ENCODE results near the gene NRP2.

Gene NRP2

DNA sequence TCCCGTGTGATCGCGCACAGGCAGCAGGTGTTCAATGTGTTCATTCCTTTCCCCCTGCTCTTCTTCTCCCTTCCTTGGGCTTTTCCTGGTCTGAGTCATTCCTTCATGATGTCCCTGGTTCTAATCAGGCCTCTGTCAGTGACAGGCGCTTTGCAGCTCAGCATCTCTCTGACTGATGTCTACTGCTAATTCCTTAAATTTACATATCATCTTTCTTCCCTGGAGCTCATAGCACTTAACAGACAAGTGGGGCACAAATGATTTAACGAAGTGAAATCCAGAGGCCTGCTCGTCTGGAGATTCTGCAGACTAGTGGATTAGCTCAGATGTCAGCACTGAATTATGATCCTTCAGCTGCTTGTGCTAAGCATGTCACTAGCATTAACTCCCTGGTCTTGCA is 77.9 kb downstream of the NRP2 start:
- H3K4me3 ChIP-seq (ENCODE audit: low read depth, low read length), result no peak overlapping the region
- TF ChIP-seq, protein P1, sequence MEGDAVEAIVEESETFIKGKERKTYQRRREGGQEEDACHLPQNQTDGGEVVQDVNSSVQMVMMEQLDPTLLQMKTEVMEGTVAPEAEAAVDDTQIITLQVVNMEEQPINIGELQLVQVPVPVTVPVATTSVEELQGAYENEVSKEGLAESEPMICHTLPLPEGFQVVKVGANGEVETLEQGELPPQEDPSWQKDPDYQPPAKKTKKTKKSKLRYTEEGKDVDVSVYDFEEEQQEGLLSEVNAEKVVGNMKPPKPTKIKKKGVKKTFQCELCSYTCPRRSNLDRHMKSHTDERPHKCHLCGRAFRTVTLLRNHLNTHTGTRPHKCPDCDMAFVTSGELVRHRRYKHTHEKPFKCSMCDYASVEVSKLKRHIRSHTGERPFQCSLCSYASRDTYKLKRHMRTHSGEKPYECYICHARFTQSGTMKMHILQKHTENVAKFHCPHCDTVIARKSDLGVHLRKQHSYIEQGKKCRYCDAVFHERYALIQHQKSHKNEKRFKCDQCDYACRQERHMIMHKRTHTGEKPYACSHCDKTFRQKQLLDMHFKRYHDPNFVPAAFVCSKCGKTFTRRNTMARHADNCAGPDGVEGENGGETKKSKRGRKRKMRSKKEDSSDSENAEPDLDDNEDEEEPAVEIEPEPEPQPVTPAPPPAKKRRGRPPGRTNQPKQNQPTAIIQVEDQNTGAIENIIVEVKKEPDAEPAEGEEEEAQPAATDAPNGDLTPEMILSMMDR (IDR thresholded peaks at IDR 0.05; ENCODE audit: borderline replicate concordance, insufficient read depth, low read depth, low read length), result no peak

DNA sequence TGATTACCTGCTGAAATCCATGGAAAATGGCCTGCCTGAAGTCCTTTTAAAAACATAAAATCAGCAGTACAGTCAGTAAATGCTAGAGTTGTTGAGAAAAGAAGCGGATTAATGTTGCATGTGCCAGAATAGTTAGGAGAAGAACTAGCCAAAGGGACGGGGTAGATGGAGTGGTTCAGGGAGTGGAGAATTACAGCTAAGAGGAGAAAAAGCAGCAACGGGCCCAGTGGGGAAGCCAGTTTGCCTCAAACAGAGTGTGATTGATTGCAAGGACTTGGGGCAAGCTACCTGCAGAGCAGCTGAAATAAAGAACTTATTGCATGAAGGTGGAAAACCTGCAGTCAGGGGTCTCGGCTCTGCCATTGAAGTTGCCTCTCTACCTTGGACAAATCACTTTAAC is 79.1 kb downstream of the NRP2 start:
- no peak overlapping the region for H3K4me3 ChIP-seq (ENCODE audit: low read depth, low read length)
- TF ChIP-seq, protein P1 (IDR thresholded peaks at IDR 0.05; ENCODE audit: borderline replicate concordance, insufficient read depth, low read depth, low read length), result no peak

DNA sequence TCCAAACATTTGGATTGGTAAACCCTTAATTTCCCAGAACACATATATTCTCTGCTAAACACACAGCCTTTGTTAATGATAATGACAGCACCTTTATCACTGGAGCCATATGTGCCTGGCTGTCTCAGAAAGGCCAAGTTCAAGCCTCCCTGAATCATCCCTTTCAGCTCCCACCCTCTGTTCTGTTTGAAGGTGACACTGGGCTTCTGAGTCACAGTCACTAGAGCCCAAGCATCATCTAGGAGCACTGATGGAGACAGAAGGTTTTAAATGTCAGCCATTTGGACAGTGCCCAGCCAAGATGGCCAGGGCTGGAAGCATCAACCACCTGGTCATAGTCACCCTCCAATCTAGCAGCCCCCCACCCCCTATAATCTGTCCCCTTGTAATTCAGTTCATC is 80.6 kb downstream of the NRP2 start:
- H3K4me3 ChIP-seq (ENCODE audit: low read depth, low read length), result no peak overlapping the region

DNA sequence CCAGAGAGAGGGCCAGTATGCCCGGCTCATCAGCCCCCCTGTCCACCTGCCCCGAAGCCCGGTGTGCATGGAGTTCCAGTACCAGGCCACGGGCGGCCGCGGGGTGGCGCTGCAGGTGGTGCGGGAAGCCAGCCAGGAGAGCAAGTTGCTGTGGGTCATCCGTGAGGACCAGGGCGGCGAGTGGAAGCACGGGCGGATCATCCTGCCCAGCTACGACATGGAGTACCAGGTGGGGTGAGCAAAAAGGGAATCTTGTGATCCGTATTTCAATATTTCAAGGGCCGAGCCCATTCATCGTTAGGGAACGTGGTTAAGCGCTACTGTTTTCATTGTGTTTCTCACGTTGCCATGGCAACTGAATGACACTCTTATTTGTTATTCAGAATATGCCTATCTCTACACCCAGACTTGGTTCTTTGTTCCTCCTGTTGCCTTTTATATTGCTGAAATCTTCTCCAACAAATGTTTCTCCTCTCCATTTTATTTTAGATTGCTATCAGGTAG is 81.5 kb downstream of the NRP2 start:
- H3K4me3 ChIP-seq (ENCODE audit: low read depth, low read length), result no peak overlapping the region

More for the DNA sequence above, 80.6 kb downstream of the NRP2 start:
- TF ChIP-seq, protein P1 (IDR thresholded peaks at IDR 0.05; ENCODE audit: borderline replicate concordance, insufficient read depth, low read depth, low read length), result no peak

DNA sequence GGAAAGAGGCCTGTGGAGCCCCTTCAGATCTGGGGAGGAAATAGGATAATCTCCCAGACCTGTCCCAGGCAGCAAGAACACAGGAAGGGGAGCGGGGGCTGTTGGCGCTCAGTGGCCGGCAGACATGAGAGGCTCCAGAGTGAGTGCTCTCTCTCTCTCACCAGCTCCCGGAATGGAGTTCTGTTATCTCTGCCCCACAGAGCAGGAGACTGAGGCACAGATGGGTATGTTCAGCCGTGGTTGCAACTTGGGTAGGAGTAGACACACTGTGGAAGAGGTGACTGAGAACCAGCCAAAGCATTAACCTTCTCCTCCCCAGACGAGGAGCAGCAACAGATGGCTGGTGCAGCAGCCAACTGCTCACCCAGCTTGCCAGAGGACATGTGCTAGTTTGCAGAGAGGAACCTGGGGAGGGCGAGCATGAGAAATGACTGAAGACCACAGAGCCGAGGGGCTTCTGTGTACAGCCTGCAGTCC is 82.0 kb downstream of the NRP2 start:
- TF ChIP-seq, protein P1 (IDR thresholded peaks at IDR 0.05; ENCODE audit: borderline replicate concordance, insufficient read depth, low read depth, low read length), result no peak
- no peak overlapping the region for H3K4me3 ChIP-seq (ENCODE audit: low read depth, low read length)

More for the DNA sequence above, 81.5 kb downstream of the NRP2 start:
- TF ChIP-seq, protein P1 (IDR thresholded peaks at IDR 0.05; ENCODE audit: borderline replicate concordance, insufficient read depth, low read depth, low read length), result peak; percentile 44; the same call in 1 of the 2 replicates

DNA sequence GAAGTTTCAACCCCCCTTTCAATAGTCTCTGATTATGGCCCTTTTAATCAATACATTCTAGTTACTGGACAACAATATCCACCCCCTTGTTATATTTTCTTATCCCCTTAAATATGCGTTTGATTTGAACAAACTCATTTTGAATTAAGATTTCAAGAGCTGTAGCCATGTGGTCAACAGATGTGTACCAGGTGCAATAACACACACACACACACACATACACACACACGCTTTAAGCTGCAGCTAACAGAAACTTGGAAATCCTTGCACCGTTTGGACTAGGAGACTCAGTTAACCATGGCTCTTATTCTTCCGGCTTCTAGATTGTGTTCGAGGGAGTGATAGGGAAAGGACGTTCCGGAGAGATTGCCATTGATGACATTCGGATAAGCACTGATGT is 82.8 kb downstream of the NRP2 start:
- TF ChIP-seq, protein P1 (IDR thresholded peaks at IDR 0.05; ENCODE audit: borderline replicate concordance, insufficient read depth, low read depth, low read length), result no peak
- no peak overlapping the region for H3K4me3 ChIP-seq (ENCODE audit: low read depth, low read length)

DNA sequence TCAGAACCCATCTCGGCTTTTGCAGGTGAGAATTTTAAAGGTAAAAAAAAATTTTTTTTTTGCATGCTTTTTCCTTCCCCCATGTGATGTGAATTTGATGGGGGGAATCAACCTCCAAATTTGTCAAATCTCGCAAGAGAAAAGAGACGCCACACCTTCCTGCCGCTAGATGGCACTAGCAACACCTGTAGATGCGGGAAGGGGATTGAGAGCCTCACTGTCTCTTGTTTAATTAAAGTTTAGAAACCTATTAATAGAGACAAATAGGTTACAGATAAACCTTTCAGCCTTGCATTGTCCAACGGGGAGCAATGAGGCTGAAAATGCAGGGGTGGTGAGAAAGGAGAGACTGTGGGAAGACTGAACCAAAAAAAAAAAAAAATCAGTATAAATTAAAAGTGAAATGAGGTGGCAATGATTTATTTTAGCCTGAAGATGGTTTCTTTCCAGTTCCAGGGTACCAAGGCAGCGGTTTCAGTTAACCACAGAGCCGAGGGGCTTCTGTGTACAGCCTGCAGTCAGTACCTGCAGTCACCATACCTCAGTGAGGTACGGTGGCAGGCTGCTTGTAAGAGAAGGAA is 84.6 kb downstream of the NRP2 start:
- TF ChIP-seq, protein P1 (IDR thresholded peaks at IDR 0.05; ENCODE audit: borderline replicate concordance, insufficient read depth, low read depth, low read length), result peak; percentile 87

More for the DNA sequence above, 84.6 kb downstream of the NRP2 start:
- H3K4me3 ChIP-seq (ENCODE audit: low read depth, low read length), result no peak overlapping the region
